CD4-positive, alpha-beta T cell (primary cell): ENCODE results near the gene PXT1. TPM values are rescaled to one million over a fixed set of nuclear protein-coding genes. Genes with fewer than 3 reads are reported as not detected.
"Not testable (repeated sequence)": the region's sequence is repeated elsewhere in the genome, so short reads cannot be mapped to it uniquely, and the experiment has no call there.

ENCODE experiments used
- ATAC-seq: fragments of 200-7000 bp; cut with Tn5 transposase; one replicate; pipeline ENCODE4 v1.10.0; 2022; ENCODE audit warnings: mild to moderate bottlenecking; ENCODE audit not compliant: poor library complexity
- CTCF ChIA-PET: fragments of 350-600 bp; sonication (Branson Sonifier 250); formaldehyde crosslinking; loops from one replicate; lab custom pipeline; 2021; ENCODE audit warnings: antibody characterized with exemption, inconsistent platforms; lab: Charles Lee
- POLR2A ChIA-PET: fragments of 350-600 bp; sonication (Branson Sonifier 250); formaldehyde crosslinking; loops from one replicate; lab custom pipeline; 2021; ENCODE audit warnings: antibody characterized with exemption, inconsistent platforms; lab: Charles Lee
- DNase-seq, 14 experiments: peaks; one replicate each; pipeline ENCODE4 v3.0.0-alpha.2; 2013 to 2020; ENCODE audit warnings: mixed read lengths in 2 of 14
- H3K27ac ChIP-seq, 2 donors: one replicate each; pipeline versions ENCODE4 v1.5.1 to v1.7.0; 2013; ENCODE audit warnings: low read length in 2 of 2, low read depth in 1 of 2, mild to moderate bottlenecking in 1 of 2
- H3K27me3 ChIP-seq, 2 experiments: 1 replicate in 1 of 2; 2 replicates in 1 of 2; pipeline versions ENCODE4 v1.6.1 to v1.7.0; 2013; ENCODE audit warnings: low read length in 2 of 2, control low read depth in 1 of 2, mild to moderate bottlenecking in 1 of 2, moderate library complexity in 1 of 2; ENCODE audit not compliant: insufficient read depth in 2 of 2, control insufficient read depth in 1 of 2
- H3K36me3 ChIP-seq: one replicate; pipeline ENCODE4 v1.6.1; 2013; ENCODE audit warnings: low read length, control low read depth; ENCODE audit not compliant: insufficient read depth
- H3K4me1 ChIP-seq: one replicate; pipeline ENCODE4 v1.6.1; 2013; ENCODE audit warnings: low read length, control low read depth; ENCODE audit not compliant: insufficient read depth
- H3K4me3 ChIP-seq: one replicate; pipeline ENCODE4 v1.5.1; 2013; ENCODE audit warnings: mild to moderate bottlenecking, low read length, moderate library complexity
- H3K9me3 ChIP-seq, 2 experiments: 1 replicate in 1 of 2; 2 replicates in 1 of 2; pipeline versions ENCODE4 v1.6.1 to v1.7.0; 2013; ENCODE audit warnings: low read length in 2 of 2, mild to moderate bottlenecking in 2 of 2, control low read depth in 1 of 2, moderate library complexity in 1 of 2; ENCODE audit not compliant: control insufficient read depth in 1 of 2, insufficient read depth in 1 of 2
- H3K27ac Mint-ChIP-seq: one replicate; pipeline ENCODE4 v1.8.0; 2020; ENCODE audit warnings: mixed read lengths
- H3K27me3 Mint-ChIP-seq: one replicate; pipeline ENCODE4 v1.8.0; 2021; ENCODE audit warnings: mixed read lengths
- H3K36me3 Mint-ChIP-seq: one replicate; pipeline ENCODE4 v1.8.0; 2021; ENCODE audit warnings: low read depth, mixed read lengths
- H3K4me1 Mint-ChIP-seq: one replicate; pipeline ENCODE4 v1.8.0; 2021; ENCODE audit warnings: low read depth, mixed read lengths
- H3K4me3 Mint-ChIP-seq: one replicate; pipeline ENCODE4 v1.8.0; 2020; ENCODE audit warnings: mild to moderate bottlenecking, mixed read lengths
- H3K9me3 Mint-ChIP-seq: one replicate; pipeline ENCODE4 v1.8.0; 2020; ENCODE audit warnings: mixed read lengths
- intact Hi-C, 2 experiments: fragments of 100-400 bp; cut with DNase I in 1 of 2; cut with micrococcal nuclease in 1 of 2; formaldehyde crosslinking; loops; one replicate each; pipeline versions ENCODE4 v1.15.1 to v1.9.0; 2023 to 2025; cut with DNase I, micrococcal nuclease
- total RNA-seq, 174 experiments: library from RNA in 2 of 174; stranded (reverse) in 2 of 174; gene quantifications; one replicate each; pipeline ENCODE4 v1.2.3 and lab custom pipeline; 2021 to 2026
- TF ChIP-seq, protein P1 (sequence below): fragments of 200-600 bp; IDR thresholded peaks from one replicate; pipeline ENCODE4 v1.8.0; 2022; ENCODE audit warnings: antibody characterized with exemption, mild to moderate bottlenecking

The PXT1 gene
- total RNA-seq, 2 experiments from 2014 or later, result 0.55 to 0.59 TPM

DNA sequence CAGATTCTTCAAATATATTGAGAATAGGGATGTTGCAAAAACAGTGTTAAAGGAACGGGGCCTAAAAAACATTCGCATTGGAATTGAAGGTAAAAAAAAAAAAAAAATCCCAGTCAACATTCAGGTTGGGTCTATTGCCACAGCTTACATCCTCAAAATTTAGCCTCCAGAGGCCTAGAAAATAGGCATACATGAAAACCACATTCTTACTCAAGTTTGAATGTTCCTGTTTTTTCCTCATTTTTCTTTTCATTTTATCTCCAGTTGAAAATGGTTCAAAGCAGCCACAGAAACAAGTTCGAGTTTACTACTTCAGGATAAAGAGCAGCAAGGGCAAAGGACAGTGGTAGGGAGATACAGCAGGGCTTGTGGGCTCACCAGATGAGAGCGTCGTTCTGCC is 42.1 kb upstream of the PXT1 start:
- TF ChIP-seq, protein P1, sequence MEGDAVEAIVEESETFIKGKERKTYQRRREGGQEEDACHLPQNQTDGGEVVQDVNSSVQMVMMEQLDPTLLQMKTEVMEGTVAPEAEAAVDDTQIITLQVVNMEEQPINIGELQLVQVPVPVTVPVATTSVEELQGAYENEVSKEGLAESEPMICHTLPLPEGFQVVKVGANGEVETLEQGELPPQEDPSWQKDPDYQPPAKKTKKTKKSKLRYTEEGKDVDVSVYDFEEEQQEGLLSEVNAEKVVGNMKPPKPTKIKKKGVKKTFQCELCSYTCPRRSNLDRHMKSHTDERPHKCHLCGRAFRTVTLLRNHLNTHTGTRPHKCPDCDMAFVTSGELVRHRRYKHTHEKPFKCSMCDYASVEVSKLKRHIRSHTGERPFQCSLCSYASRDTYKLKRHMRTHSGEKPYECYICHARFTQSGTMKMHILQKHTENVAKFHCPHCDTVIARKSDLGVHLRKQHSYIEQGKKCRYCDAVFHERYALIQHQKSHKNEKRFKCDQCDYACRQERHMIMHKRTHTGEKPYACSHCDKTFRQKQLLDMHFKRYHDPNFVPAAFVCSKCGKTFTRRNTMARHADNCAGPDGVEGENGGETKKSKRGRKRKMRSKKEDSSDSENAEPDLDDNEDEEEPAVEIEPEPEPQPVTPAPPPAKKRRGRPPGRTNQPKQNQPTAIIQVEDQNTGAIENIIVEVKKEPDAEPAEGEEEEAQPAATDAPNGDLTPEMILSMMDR, result no peak
- Histone ChIP-seq H3K27ac (no peak overlapping the region), H3K4me1 (no peaks in the 10 kb centered on the region), H3K4me3 (no peak overlapping the region), H3K36me3 (peaks cover 74% of the 10 kb centered on the region), H3K27me3 (no peaks in the 10 kb centered on the region), H3K9me3 (no peaks in the 10 kb centered on the region)
- DNase-seq (no peak), ATAC-seq (no peak)
- Mint-ChIP-seq H3K4me1 (peaks cover 22% of the 10 kb centered on the region), H3K27me3 (no peaks in the 10 kb centered on the region), H3K4me3 (no peak overlapping the region), H3K27ac (peak overlapping the region; percentile 49), H3K9me3 (no peaks in the 10 kb centered on the region), H3K36me3 (peaks cover 84% of the 10 kb centered on the region)
- CTCF ChIA-PET, result interaction anchor here (0.6 kb wide), 1 partner anchor 78 kb away, joined by 3 read pairs; no protein-coding TSS in a partner anchor
- intact Hi-C loops, result loop anchor here (5.0 kb wide), 2 partner anchors 37 to 62 kb away; no protein-coding TSS in a partner anchor
- POLR2A ChIA-PET, result interaction anchor here (0.9 kb wide), 2 partner anchors 20 to 49 kb away, joined by 3 to 4 read pairs; no protein-coding TSS in a partner anchor

DNA sequence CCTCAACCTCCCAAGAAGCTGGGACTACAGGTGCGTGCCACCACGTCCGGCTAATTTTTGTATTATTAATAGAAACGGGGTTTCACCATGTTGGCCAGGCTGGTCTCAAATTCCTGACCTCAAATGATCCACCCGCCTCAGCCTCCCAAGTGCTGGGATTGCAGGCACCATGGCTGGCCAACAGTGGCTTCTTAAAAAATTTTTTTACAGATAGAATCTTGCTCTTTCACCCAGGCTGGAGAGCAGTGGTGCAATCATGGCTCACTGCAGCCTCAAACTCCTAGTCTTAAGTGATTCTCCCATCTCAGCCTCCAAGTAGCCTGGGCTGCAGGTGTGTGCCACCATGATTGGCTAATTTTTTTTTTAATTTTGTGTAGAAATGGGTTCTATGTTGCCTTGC is 40.7 kb upstream of the PXT1 start:
- peaks cover 84% of the 10 kb centered on the region for H3K36me3 Mint-ChIP-seq

DNA sequence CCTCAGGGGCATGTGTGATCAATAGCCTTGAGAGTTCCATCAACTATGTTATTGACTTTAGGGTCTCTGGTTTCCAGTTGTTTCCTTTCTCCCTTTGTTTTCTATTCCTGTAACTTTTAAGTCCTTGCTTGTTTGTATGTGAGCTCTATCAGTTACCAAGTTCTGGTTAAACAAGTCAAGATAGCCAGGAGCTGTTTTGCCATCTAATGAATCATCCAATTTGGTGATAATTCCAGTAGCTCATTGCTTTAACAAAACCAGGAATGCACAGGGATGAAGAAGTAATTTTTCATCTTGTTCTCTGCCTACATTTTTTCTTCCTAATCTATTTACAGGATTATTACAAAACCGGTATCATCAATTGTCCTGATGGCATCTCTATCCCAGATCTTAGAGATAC is 36.6 kb upstream of the PXT1 start:
- Mint-ChIP-seq H3K27me3 (no peaks in the 10 kb centered on the region), H3K4me3 (no peak overlapping the region), H3K36me3 (peaks cover 73% of the 10 kb centered on the region), H3K27ac (peak overlapping the region; percentile 29), H3K9me3 (no peaks in the 10 kb centered on the region), H3K4me1 (peaks cover 18% of the 10 kb centered on the region)
- Histone ChIP-seq H3K27me3 (no peaks in the 10 kb centered on the region), H3K36me3 (peaks cover 48% of the 10 kb centered on the region), H3K9me3 (no peaks in the 10 kb centered on the region), H3K27ac (no peak overlapping the region), H3K4me3 (no peak overlapping the region), H3K4me1 (no peaks in the 10 kb centered on the region)
- intact Hi-C loops, result no loop called here
- CTCF ChIA-PET, result interaction anchor here (0.7 kb wide), 1 partner anchor 18 kb away, joined by 3 read pairs; no protein-coding TSS in a partner anchor
- POLR2A ChIA-PET, result interaction anchor here (1.2 to 1.6 kb wide), 4 partner anchors 16 to 116 kb away, joined by 3 to 5 read pairs (median 3); no protein-coding TSS in a partner anchor
- DNase-seq (no peak), ATAC-seq (no peak)
- TF ChIP-seq, protein P1, result no peak

More for the DNA sequence above, 40.7 kb upstream of the PXT1 start:
- H3K27me3 ChIP-seq, H3K9me3 Mint-ChIP-seq, H3K4me3 ChIP-seq, POLR2A ChIA-PET, DNase-seq, CTCF ChIA-PET, ATAC-seq, H3K27me3 Mint-ChIP-seq, H3K27ac ChIP-seq, H3K4me3 Mint-ChIP-seq, H3K27ac Mint-ChIP-seq, H3K9me3 ChIP-seq, H3K4me1 ChIP-seq: not testable (repeated sequence)
- peaks cover 19% of the 10 kb centered on the region for H3K4me1 Mint-ChIP-seq
- H3K36me3 ChIP-seq, result peaks cover 73% of the 10 kb centered on the region
- intact Hi-C loops, result loop anchor here (5.0 kb wide), 2 partner anchors 36 to 61 kb away; no protein-coding TSS in a partner anchor
